Right lobe of liver (tissue), 4 donors: ENCODE results near the gene CD300LB.

Experiments
- POLR2A ChIP-seq: fragments of 450-650 bp; IDR thresholded peaks from one replicate; pipeline ENCODE4 v1.6.1; 2017; ENCODE audit warnings: antibody characterized with exemption, mild to moderate bottlenecking
- TF ChIP-seq, protein P1 (sequence below), 4 donors: fragments of 200-600 bp in 3 of 4; fragments of 450-650 bp in 1 of 4; IDR thresholded peaks; one replicate each; pipeline versions ENCODE4 v1.5.1 to v1.8.0; 2016 to 2022; ENCODE audit warnings: antibody characterized with exemption in 4 of 4, mild to moderate bottlenecking in 2 of 4
- donor health status: DM: no; HTN: no; CAD: no.
- donor health status: DM: no; HTN: no; CAD: no.
- donor health status: DM: no; HTN: yes; CAD: no.

DNA sequence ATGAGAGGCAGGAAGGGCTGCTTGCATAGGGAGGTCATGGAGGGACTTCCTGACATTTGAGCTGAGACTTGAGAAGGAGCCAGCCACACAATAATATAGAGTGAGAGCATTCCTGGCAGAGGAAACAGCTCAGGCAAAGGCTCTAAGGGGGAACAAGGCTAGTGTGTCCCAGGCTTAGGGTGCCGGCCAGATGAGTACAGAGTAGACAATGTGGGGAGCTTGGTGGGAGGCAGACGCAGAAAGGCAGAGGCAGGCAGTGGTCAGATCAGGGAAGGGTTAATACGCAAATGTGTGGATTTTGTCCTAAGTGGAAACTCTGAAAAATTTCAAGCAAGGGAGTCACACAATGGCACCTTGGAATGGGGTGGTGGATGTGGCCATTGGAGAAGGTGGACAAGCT lies 31.3 kb downstream of the CD300LB start:
- TF ChIP-seq POLR2A, result no peak
- TF ChIP-seq, protein P1, sequence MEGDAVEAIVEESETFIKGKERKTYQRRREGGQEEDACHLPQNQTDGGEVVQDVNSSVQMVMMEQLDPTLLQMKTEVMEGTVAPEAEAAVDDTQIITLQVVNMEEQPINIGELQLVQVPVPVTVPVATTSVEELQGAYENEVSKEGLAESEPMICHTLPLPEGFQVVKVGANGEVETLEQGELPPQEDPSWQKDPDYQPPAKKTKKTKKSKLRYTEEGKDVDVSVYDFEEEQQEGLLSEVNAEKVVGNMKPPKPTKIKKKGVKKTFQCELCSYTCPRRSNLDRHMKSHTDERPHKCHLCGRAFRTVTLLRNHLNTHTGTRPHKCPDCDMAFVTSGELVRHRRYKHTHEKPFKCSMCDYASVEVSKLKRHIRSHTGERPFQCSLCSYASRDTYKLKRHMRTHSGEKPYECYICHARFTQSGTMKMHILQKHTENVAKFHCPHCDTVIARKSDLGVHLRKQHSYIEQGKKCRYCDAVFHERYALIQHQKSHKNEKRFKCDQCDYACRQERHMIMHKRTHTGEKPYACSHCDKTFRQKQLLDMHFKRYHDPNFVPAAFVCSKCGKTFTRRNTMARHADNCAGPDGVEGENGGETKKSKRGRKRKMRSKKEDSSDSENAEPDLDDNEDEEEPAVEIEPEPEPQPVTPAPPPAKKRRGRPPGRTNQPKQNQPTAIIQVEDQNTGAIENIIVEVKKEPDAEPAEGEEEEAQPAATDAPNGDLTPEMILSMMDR (IDR thresholded peaks at IDR 0.05), result no peak
